ENCODE data around the gene BIN2.

DNA sequence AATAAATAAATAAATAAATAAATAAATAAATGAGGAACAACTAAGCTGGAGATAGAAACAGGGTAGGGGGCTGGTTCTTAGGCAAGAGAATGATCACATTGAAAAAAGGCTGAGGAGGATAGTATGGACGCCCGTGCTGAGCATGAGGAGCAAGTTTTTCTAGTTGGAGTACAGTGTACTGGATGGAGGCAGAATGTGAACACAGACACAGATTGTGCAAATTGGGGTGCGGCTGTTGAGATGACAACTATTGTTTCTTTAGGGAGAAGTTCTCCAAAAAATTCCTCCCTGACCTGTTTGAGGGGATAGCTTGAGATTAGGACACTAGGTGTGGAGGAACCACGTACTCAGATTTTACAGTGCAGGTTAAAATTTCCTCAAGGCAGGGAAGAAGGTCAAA, 979 bp upstream of the BIN2 start:
- TF ChIP-seq, protein P1, sequence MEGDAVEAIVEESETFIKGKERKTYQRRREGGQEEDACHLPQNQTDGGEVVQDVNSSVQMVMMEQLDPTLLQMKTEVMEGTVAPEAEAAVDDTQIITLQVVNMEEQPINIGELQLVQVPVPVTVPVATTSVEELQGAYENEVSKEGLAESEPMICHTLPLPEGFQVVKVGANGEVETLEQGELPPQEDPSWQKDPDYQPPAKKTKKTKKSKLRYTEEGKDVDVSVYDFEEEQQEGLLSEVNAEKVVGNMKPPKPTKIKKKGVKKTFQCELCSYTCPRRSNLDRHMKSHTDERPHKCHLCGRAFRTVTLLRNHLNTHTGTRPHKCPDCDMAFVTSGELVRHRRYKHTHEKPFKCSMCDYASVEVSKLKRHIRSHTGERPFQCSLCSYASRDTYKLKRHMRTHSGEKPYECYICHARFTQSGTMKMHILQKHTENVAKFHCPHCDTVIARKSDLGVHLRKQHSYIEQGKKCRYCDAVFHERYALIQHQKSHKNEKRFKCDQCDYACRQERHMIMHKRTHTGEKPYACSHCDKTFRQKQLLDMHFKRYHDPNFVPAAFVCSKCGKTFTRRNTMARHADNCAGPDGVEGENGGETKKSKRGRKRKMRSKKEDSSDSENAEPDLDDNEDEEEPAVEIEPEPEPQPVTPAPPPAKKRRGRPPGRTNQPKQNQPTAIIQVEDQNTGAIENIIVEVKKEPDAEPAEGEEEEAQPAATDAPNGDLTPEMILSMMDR (conservative IDR thresholded peaks at IDR 0.05), result no peak
- no peak for TF ChIP-seq EZH2 (IDR thresholded peaks at IDR 0.05; ENCODE audit: low read depth)

All from PC-9 (cell line).